CD14-positive monocyte (primary cell): ENCODE data around the gene IP6K1. TPM values are rescaled to one million over a fixed set of nuclear protein-coding genes. Genes with fewer than 3 reads are reported as not detected.

Source experiments
- DNase-seq, 3 donors: peaks; one replicate each; pipeline ENCODE4 v3.0.0-alpha.2; 2011 to 2022
- H2AFZ ChIP-seq: 2 replicates; pipeline ENCODE4 v1.6.0; 2012; ENCODE audit warnings: mild to moderate bottlenecking, low read depth, low read length, inconsistent platforms; ENCODE audit not compliant: insufficient read depth, poor library complexity, severe bottlenecking
- H3K27ac ChIP-seq, 2 donors: 1 replicate in 1 of 2; 2 replicates in 1 of 2; pipeline ENCODE4 v1.5.1; 2012 to 2013; ENCODE audit warnings: low read length in 2 of 2, control low read depth in 1 of 2, inconsistent platforms in 1 of 2, low read depth in 1 of 2, mild to moderate bottlenecking in 1 of 2
- H3K27me3 ChIP-seq, 2 donors: one replicate each; pipeline versions ENCODE4 v1.6.0 to v1.6.1; 2011 to 2013; ENCODE audit warnings: low read length in 2 of 2; ENCODE audit not compliant: control insufficient read depth in 2 of 2, insufficient read depth in 2 of 2
- H3K36me3 ChIP-seq, 2 donors: replicated peaks in 1 of 2; 1 replicate in 1 of 2; 2 replicates in 1 of 2; pipeline versions ENCODE4 v1.5.1 to v1.6.1; 2012 to 2013; ENCODE audit warnings: low read length in 2 of 2, control low read depth in 1 of 2, inconsistent platforms in 1 of 2, mild to moderate bottlenecking in 1 of 2; ENCODE audit not compliant: insufficient read depth in 2 of 2, control insufficient read depth in 1 of 2
- H3K4me1 ChIP-seq, 2 donors: 1 replicate in 1 of 2; 2 replicates in 1 of 2; pipeline versions ENCODE4 v1.5.1 to v1.6.1; 2012 to 2013; ENCODE audit warnings: low read length in 2 of 2, control low read depth in 1 of 2, inconsistent platforms in 1 of 2, mild to moderate bottlenecking in 1 of 2, moderate library complexity in 1 of 2; ENCODE audit not compliant: insufficient read depth in 2 of 2, control insufficient read depth in 1 of 2
- H3K4me2 ChIP-seq: replicated peaks from 2 replicates; pipeline ENCODE3; 2012; ENCODE audit warnings: low read length, moderate library complexity, mild to moderate bottlenecking; ENCODE audit not compliant: poor library complexity, severe bottlenecking; ENCODE audit errors: extremely low read depth
- H3K4me3 ChIP-seq, 3 experiments: fragments of 200-600 bp in 1 of 3; sonication (generic) in 1 of 3; replicated peaks in 1 of 3; 1 replicate in 2 of 3; 2 replicates in 1 of 3; pipeline ENCODE4 v1.5.1; 2011 to 2013; ENCODE audit warnings: low read length in 3 of 3, mild to moderate bottlenecking in 3 of 3, control low read depth in 2 of 3, low read depth in 2 of 3, inconsistent platforms in 1 of 3, moderate library complexity in 1 of 3
- H3K79me2 ChIP-seq: 2 replicates; pipeline ENCODE4 v1.6.0; 2012; ENCODE audit warnings: mild to moderate bottlenecking, control low read depth, inconsistent platforms, low read length, moderate library complexity; ENCODE audit not compliant: insufficient read depth
- H3K9ac ChIP-seq: 2 replicates; pipeline ENCODE4 v1.6.0; 2017; ENCODE audit warnings: low read length, mild to moderate bottlenecking; ENCODE audit not compliant: insufficient read depth, poor library complexity, severe bottlenecking
- H3K9me3 ChIP-seq, 2 donors: replicated peaks in 1 of 2; 1 replicate in 1 of 2; 2 replicates in 1 of 2; pipeline versions ENCODE4 v1.5.1 to v1.6.1; 2012 to 2013; ENCODE audit warnings: low read length in 2 of 2, control low read depth in 1 of 2; ENCODE audit not compliant: control insufficient read depth in 1 of 2, insufficient read depth in 1 of 2
- H4K20me1 ChIP-seq: 2 replicates; pipeline ENCODE4 v1.6.0; 2012; ENCODE audit warnings: mild to moderate bottlenecking, low read length, control low read depth, moderate library complexity; ENCODE audit not compliant: insufficient read depth
- H3K27ac Mint-ChIP-seq, 7 donors: one replicate each; pipeline ENCODE4 v1.8.0; 2020; ENCODE audit warnings: mild to moderate bottlenecking in 7 of 7, mixed read lengths in 7 of 7, moderate library complexity in 6 of 7, inconsistent platforms in 2 of 7
- H3K27me3 Mint-ChIP-seq, 3 donors: one replicate each; pipeline ENCODE4 v1.8.0; 2021 to 2022; ENCODE audit warnings: low read depth in 3 of 3, mild to moderate bottlenecking in 3 of 3, mixed read lengths in 3 of 3, moderate library complexity in 3 of 3, inconsistent platforms in 1 of 3
- H3K36me3 Mint-ChIP-seq, 2 donors: one replicate each; pipeline ENCODE4 v1.8.0; 2020; ENCODE audit warnings: mixed read lengths in 2 of 2, inconsistent platforms in 1 of 2, mild to moderate bottlenecking in 1 of 2
- H3K4me1 Mint-ChIP-seq: one replicate; pipeline ENCODE4 v1.8.0; 2020; ENCODE audit warnings: mild to moderate bottlenecking, mixed read lengths
- H3K4me3 Mint-ChIP-seq, 2 donors: one replicate each; pipeline ENCODE4 v1.8.0; 2020; ENCODE audit warnings: mild to moderate bottlenecking in 2 of 2, mixed read lengths in 2 of 2, moderate library complexity in 1 of 2
- H3K9me3 Mint-ChIP-seq, 7 donors: one replicate each; pipeline ENCODE4 v1.8.0; 2020 to 2022; ENCODE audit warnings: mixed read lengths in 7 of 7, mild to moderate bottlenecking in 6 of 7, moderate library complexity in 6 of 7, inconsistent platforms in 2 of 7
- WGBS: methylation state at CpG from one replicate; pipeline ENCODE4 v1.1.5; 2013; ENCODE audit warnings: missing lambda C conversion rate; ENCODE audit not compliant: insufficient coverage; 5-methylcytosine and 5-hydroxymethylcytosine counted together
- intact Hi-C, 2 donors: fragments of 100-400 bp; cut with micrococcal nuclease; formaldehyde crosslinking; loops; one replicate each; pipeline versions ENCODE4 v1.15.0 to v1.15.1; 2023
- polyA plus RNA-seq, 3 donors: library from polyadenylated mRNA; depleted of rRNA in 1 of 3; unstranded in 2 of 3; stranded (reverse) in 1 of 3; fragments of 300-500 nt in 2 of 3; fragments of >200 nt in 1 of 3; fragmentation: Illumina TruSeq in 2 of 3; gene quantifications; 1 replicate in 2 of 3; 2 replicates in 1 of 3; pipeline ENCODE4 v1.2.3, GENCODE V29; 2012 to 2021
- TF ChIP-seq, protein P1 (sequence below): fragments of 200-600 bp; IDR thresholded peaks from one replicate; pipeline ENCODE4 v1.8.0; 2022; ENCODE audit warnings: antibody characterized with exemption, mild to moderate bottlenecking

The IP6K1 gene
- polyA plus RNA-seq, 3 donors, result 15.8 to 27.1 (median 16.1) TPM

DNA sequence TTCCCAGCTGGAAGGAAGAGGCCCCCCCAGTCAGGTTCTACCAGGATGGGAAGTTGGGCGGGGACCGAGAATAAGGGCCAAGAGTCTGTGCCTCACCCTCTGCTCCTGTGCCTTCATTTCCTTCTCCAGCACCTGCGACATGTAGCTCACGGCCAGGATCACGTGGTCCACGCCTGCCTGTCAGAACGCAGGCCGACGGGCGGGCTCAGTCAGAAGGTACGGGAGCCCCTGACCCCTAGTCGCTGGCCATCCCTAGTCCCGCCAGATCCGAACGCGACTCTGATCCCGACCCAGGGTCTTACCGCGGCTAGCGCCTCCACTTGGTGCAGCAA is 63.1 kb downstream of the IP6K1 start:
- intact Hi-C loops, result loop anchor here (5.0 to 10.0 kb wide), 3 partner anchors 48 to 64 kb away; partner anchors contain the start of genes APEH (in 2 of the 2) and IP6K1 (in 2 of the 2)
- TF ChIP-seq, protein P1, sequence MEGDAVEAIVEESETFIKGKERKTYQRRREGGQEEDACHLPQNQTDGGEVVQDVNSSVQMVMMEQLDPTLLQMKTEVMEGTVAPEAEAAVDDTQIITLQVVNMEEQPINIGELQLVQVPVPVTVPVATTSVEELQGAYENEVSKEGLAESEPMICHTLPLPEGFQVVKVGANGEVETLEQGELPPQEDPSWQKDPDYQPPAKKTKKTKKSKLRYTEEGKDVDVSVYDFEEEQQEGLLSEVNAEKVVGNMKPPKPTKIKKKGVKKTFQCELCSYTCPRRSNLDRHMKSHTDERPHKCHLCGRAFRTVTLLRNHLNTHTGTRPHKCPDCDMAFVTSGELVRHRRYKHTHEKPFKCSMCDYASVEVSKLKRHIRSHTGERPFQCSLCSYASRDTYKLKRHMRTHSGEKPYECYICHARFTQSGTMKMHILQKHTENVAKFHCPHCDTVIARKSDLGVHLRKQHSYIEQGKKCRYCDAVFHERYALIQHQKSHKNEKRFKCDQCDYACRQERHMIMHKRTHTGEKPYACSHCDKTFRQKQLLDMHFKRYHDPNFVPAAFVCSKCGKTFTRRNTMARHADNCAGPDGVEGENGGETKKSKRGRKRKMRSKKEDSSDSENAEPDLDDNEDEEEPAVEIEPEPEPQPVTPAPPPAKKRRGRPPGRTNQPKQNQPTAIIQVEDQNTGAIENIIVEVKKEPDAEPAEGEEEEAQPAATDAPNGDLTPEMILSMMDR, result no peak
- Histone ChIP-seq H3K9me3 (no peaks in the 10 kb centered on the region), H3K27me3 (peaks cover 0 to 7% of the 10 kb centered on the region in 2 donors), H4K20me1 (peaks cover 26% of the 10 kb centered on the region), H3K79me2 (peaks cover 22% of the 10 kb centered on the region), H3K36me3 (peaks cover 36 to 52% of the 10 kb centered on the region in 2 donors), H3K4me1 (peaks cover 32 to 43% of the 10 kb centered on the region in 2 donors), H3K4me2 (peak overlapping the region; percentile 93), H3K4me3 (peak overlapping the region; percentile 82 to 88 (median 82)), H3K27ac (peak overlapping the region; percentile 62 to 97), H3K9ac (peak overlapping the region; percentile 91), H2AFZ (peak overlapping the region; percentile 92)
- Mint-ChIP-seq H3K4me1 (peaks cover 36% of the 10 kb centered on the region), H3K9me3 (peaks cover 0 to 5% (median 0%) of the 10 kb centered on the region in 7 donors), H3K27me3 (peaks cover 4 to 7% (median 7%) of the 10 kb centered on the region in 3 donors), H3K4me3 (peak overlapping the region; percentile 87 to 95), H3K36me3 (peaks cover 36 to 52% of the 10 kb centered on the region in 2 donors), H3K27ac (peak overlapping the region; percentile 92 to 97 (median 95))
- DNase-seq, result peak; percentile 28 to 64 (median 33)
- WGBS, result 0% methylated on average over 20 of the region's 20 CpGs

DNA sequence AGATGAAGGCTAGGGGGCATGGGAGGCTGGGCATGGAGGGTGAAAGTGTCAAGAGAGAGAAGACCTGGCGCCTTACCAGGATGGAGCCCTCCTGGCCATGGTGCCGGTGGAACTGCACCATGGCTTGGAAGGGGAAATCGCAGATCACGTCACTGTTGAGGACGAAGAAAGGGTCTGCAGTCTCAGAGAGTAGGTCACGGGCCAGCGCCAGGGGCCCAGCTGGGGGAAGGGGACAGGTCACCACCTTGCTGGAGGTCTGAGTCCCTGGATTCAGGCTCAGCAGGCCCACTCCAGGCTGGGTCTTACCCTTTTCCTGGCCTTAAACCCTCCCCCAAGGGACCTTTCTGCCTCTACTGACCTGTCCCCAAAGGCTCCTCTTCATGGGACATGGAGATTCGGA is 63.4 kb downstream of the IP6K1 start:
- peaks cover 32 to 43% of the 10 kb centered on the region in 2 donors for H3K4me1 ChIP-seq
- intact Hi-C loops, result loop anchor here (5.0 to 10.0 kb wide), 3 partner anchors 48 to 64 kb away; partner anchors contain the start of genes APEH (in 2 of the 2) and IP6K1 (in 2 of the 2)
- Mint-ChIP-seq H3K4me1 (peaks cover 38% of the 10 kb centered on the region), H3K27ac (peak overlapping the region; percentile 92 to 97 (median 95)), H3K9me3 (peaks cover 0 to 5% (median 0%) of the 10 kb centered on the region in 7 donors), H3K27me3 (peaks cover 7% of the 10 kb centered on the region in 3 donors), H3K4me3 (peak overlapping the region; percentile 87 to 95), H3K36me3 (peaks cover 33 to 48% of the 10 kb centered on the region in 2 donors)
- TF ChIP-seq, protein P1, result no peak
- peaks cover 0 to 7% of the 10 kb centered on the region in 2 donors for H3K27me3 ChIP-seq
- peak overlapping the region; percentile 82 to 88 (median 82) for H3K4me3 ChIP-seq
- H4K20me1 ChIP-seq, result peaks cover 29% of the 10 kb centered on the region
- H3K9ac ChIP-seq, result peak overlapping the region; percentile 91
- H3K9me3 ChIP-seq, result no peaks in the 10 kb centered on the region
- peak overlapping the region; percentile 93 for H3K4me2 ChIP-seq
- H3K27ac ChIP-seq, result peak overlapping the region; percentile 62 to 97
- 96% methylated on average over 7 of the region's 8 CpGs for WGBS
- peaks cover 32 to 49% of the 10 kb centered on the region in 2 donors for H3K36me3 ChIP-seq
- H2AFZ ChIP-seq, result peak overlapping the region; percentile 92
- H3K79me2 ChIP-seq, result peaks cover 22% of the 10 kb centered on the region
- no peak for DNase-seq
